Measurements from ENCODE around the gene HECTD4. TPM values are rescaled to one million over a fixed set of nuclear protein-coding genes. Genes with fewer than 3 reads are reported as not detected.

HECTD4 gene
- total RNA-seq, 1 experiment from 2014 or later = 51.3 TPM

DNA sequence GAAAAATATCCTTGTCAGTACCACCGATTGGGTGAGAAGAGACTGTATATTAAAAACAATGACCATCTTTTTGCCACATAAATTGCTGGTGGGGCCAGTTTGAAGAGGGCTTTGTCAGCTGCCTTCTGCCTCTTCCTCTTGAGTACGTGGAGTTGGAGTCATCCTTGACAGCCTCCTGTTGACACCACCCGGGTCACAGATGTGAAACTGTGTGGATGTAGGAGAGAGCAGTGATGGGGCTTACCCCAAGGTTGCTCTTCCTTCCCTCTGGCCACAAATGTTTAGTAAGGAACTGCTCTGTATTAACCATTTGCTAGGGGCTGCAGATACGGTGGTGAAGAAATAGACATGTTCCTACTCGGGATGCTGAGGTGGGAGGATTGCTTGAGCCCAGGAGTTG lies 48.7 kb upstream of the HECTD4 start:
- DNase-seq (ENCODE audit: low read depth, low spot score) (no peak), ATAC-seq (no peak)
- H3K27ac ChIP-seq (ENCODE audit: low read length) = no peak overlapping the region
- BruUV-seq (replicated peaks) = no TSS peak
- POLR2A ChIA-PET = no interaction called here
- CTCF ChIA-PET = no interaction called here
- no peaks in the 10 kb centered on the region for H3K9me3 ChIP-seq (ENCODE audit: control insufficient read depth, insufficient read depth, low read depth, low read length)
- H3K27me3 ChIP-seq (ENCODE audit: control insufficient read depth, insufficient read depth, low read length) = no peaks in the 10 kb centered on the region
- H3K36me3 ChIP-seq (ENCODE audit: control insufficient read depth, insufficient read depth, low read length) = no peaks in the 10 kb centered on the region
- in situ Hi-C loops (cut with HindIII; ENCODE audit: low pct_unique_long_range_greater_than_20kb, low sequenced_read_pairs) = no loop called here
- no peak overlapping the region for H3K4me3 ChIP-seq (ENCODE audit: low read depth in 2 of 2, low read length in 2 of 2)
- TF ChIP-seq, protein P1, sequence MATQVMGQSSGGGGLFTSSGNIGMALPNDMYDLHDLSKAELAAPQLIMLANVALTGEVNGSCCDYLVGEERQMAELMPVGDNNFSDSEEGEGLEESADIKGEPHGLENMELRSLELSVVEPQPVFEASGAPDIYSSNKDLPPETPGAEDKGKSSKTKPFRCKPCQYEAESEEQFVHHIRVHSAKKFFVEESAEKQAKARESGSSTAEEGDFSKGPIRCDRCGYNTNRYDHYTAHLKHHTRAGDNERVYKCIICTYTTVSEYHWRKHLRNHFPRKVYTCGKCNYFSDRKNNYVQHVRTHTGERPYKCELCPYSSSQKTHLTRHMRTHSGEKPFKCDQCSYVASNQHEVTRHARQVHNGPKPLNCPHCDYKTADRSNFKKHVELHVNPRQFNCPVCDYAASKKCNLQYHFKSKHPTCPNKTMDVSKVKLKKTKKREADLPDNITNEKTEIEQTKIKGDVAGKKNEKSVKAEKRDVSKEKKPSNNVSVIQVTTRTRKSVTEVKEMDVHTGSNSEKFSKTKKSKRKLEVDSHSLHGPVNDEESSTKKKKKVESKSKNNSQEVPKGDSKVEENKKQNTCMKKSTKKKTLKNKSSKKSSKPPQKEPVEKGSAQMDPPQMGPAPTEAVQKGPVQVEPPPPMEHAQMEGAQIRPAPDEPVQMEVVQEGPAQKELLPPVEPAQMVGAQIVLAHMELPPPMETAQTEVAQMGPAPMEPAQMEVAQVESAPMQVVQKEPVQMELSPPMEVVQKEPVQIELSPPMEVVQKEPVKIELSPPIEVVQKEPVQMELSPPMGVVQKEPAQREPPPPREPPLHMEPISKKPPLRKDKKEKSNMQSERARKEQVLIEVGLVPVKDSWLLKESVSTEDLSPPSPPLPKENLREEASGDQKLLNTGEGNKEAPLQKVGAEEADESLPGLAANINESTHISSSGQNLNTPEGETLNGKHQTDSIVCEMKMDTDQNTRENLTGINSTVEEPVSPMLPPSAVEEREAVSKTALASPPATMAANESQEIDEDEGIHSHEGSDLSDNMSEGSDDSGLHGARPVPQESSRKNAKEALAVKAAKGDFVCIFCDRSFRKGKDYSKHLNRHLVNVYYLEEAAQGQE (IDR thresholded peaks at IDR 0.05; ENCODE audit: insufficient read depth in 1 of 2, low read depth in 2 of 2, low read length in 1 of 2) = no peak
- TF ChIP-seq CTCF (IDR thresholded peaks at IDR 0.05) (no peak), SIN3A (IDR thresholded peaks at IDR 0.05; ENCODE audit: borderline replicate concordance, insufficient read depth, low read depth, low read length) (no peak), TCF7L2 (IDR thresholded peaks at IDR 0.05; ENCODE audit: low read depth, low read length) (no peak), POLR2AphosphoS5 (IDR thresholded peaks at IDR 0.05; ENCODE audit: low read depth, low read length) (no peak)
- intact Hi-C loops (cut with micrococcal nuclease; ENCODE audit: unreplicated experiment) = no loop called here
- no peaks in the 10 kb centered on the region for H3K4me1 ChIP-seq (ENCODE audit: control insufficient read depth, insufficient read depth, low read length)

- intact Hi-C loops (cut with micrococcal nuclease; ENCODE audit: unreplicated experiment) (no loop called here), in situ Hi-C loops (cut with HindIII; ENCODE audit: low pct_unique_long_range_greater_than_20kb, low sequenced_read_pairs) (no loop called here)
- Histone ChIP-seq H3K4me3 (ENCODE audit: low read depth in 2 of 2, low read length in 2 of 2) (no peak overlapping the region), H3K27me3 (ENCODE audit: control insufficient read depth, insufficient read depth, low read length) (no peaks in the 10 kb centered on the region), H3K9me3 (ENCODE audit: control insufficient read depth, insufficient read depth, low read depth, low read length) (no peaks in the 10 kb centered on the region), H3K4me1 (ENCODE audit: control insufficient read depth, insufficient read depth, low read length) (no peaks in the 10 kb centered on the region), H3K27ac (ENCODE audit: low read length) (no peak overlapping the region), H3K36me3 (ENCODE audit: control insufficient read depth, insufficient read depth, low read length) (no peaks in the 10 kb centered on the region)
- BruUV-seq (replicated peaks) = no TSS peak
- POLR2A ChIA-PET = no interaction called here
- no peak for ATAC-seq
- DNase-seq (ENCODE audit: low read depth, low spot score) = no peak
- TF ChIP-seq TCF7L2 (IDR thresholded peaks at IDR 0.05; ENCODE audit: low read depth, low read length) (no peak), POLR2AphosphoS5 (IDR thresholded peaks at IDR 0.05; ENCODE audit: low read depth, low read length) (no peak), SIN3A (IDR thresholded peaks at IDR 0.05; ENCODE audit: borderline replicate concordance, insufficient read depth, low read depth, low read length) (no peak), CTCF (IDR thresholded peaks at IDR 0.05) (no peak)
- TF ChIP-seq, protein P1 (IDR thresholded peaks at IDR 0.05; ENCODE audit: insufficient read depth in 1 of 2, low read depth in 2 of 2, low read length in 1 of 2) = no peak
- CTCF ChIA-PET = interaction anchor here (0.6 kb wide), 1 partner anchor 16 kb away, joined by 3 read pairs; no protein-coding TSS in a partner anchor
Measured at GRCh38 chr12:112427760-112428159, 45.5 kb upstream of the HECTD4 start.

All from Panc1 (cell line).